Measurements from ENCODE around the gene ULK1. TPM values are rescaled to one million over a fixed set of nuclear protein-coding genes. Genes with fewer than 3 reads are reported as not detected.

The ULK1 gene
- polyA plus RNA-seq, 1 donor from 2014 or later, result 19.0 TPM

DNA sequence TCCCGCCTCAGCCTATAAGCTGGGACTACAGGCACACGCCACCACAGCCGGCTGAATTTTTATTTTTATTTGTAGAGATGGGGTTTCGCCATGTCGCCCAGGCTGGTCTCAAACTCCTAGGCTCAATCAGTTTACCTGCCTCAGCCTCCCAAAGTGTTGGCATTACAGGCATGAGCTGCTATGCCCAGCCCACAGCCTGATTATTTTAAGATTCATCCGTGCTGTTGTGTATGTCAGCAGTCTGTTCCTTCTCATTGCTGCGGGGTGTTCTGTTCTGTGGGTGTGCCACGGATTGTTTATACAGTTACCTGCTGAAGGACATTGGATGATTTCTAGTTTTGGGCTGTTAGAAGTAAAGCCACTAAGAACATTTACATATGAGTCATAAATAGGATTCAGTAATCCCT, 45.7 kb downstream of the ULK1 start:
- TF ChIP-seq, protein P1, sequence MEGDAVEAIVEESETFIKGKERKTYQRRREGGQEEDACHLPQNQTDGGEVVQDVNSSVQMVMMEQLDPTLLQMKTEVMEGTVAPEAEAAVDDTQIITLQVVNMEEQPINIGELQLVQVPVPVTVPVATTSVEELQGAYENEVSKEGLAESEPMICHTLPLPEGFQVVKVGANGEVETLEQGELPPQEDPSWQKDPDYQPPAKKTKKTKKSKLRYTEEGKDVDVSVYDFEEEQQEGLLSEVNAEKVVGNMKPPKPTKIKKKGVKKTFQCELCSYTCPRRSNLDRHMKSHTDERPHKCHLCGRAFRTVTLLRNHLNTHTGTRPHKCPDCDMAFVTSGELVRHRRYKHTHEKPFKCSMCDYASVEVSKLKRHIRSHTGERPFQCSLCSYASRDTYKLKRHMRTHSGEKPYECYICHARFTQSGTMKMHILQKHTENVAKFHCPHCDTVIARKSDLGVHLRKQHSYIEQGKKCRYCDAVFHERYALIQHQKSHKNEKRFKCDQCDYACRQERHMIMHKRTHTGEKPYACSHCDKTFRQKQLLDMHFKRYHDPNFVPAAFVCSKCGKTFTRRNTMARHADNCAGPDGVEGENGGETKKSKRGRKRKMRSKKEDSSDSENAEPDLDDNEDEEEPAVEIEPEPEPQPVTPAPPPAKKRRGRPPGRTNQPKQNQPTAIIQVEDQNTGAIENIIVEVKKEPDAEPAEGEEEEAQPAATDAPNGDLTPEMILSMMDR (IDR thresholded peaks at IDR 0.05; ENCODE audit: poor library complexity, severe bottlenecking), result no peak
- TF ChIP-seq, protein P2, sequence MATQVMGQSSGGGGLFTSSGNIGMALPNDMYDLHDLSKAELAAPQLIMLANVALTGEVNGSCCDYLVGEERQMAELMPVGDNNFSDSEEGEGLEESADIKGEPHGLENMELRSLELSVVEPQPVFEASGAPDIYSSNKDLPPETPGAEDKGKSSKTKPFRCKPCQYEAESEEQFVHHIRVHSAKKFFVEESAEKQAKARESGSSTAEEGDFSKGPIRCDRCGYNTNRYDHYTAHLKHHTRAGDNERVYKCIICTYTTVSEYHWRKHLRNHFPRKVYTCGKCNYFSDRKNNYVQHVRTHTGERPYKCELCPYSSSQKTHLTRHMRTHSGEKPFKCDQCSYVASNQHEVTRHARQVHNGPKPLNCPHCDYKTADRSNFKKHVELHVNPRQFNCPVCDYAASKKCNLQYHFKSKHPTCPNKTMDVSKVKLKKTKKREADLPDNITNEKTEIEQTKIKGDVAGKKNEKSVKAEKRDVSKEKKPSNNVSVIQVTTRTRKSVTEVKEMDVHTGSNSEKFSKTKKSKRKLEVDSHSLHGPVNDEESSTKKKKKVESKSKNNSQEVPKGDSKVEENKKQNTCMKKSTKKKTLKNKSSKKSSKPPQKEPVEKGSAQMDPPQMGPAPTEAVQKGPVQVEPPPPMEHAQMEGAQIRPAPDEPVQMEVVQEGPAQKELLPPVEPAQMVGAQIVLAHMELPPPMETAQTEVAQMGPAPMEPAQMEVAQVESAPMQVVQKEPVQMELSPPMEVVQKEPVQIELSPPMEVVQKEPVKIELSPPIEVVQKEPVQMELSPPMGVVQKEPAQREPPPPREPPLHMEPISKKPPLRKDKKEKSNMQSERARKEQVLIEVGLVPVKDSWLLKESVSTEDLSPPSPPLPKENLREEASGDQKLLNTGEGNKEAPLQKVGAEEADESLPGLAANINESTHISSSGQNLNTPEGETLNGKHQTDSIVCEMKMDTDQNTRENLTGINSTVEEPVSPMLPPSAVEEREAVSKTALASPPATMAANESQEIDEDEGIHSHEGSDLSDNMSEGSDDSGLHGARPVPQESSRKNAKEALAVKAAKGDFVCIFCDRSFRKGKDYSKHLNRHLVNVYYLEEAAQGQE (IDR thresholded peaks at IDR 0.05; ENCODE audit: borderline replicate concordance), result no peak
- no peak for TF ChIP-seq SMC3 (conservative IDR thresholded peaks at IDR 0.05; ENCODE audit: poor library complexity)
- no peak for TF ChIP-seq POLR2AphosphoS5 (IDR thresholded peaks at IDR 0.05)
- no peak for TF ChIP-seq EP300 (conservative IDR thresholded peaks at IDR 0.05; ENCODE audit: poor library complexity, severe bottlenecking)
- H3K27ac ChIP-seq (ENCODE audit: low read length), result no peak overlapping the region

GRCh38 chr12:131941116-131941986, 46.9 kb downstream of the ULK1 start:
- H3K9ac ChIP-seq (ENCODE audit: low read length), result no peak overlapping the region
- no peaks in the 10 kb centered on the region for H3K36me3 ChIP-seq (ENCODE audit: insufficient read depth, low read length)
- H4K20me1 ChIP-seq (ENCODE audit: insufficient read depth), result no peaks in the 10 kb centered on the region
- TF ChIP-seq EZH2 (IDR thresholded peaks at IDR 0.05; ENCODE audit: borderline replicate concordance, insufficient read depth, low read length, poor library complexity, severe bottlenecking), result no peak
- no peak for TF ChIP-seq POLR2AphosphoS5 (IDR thresholded peaks at IDR 0.05)
- no peak for TF ChIP-seq SMC3 (conservative IDR thresholded peaks at IDR 0.05; ENCODE audit: poor library complexity)
- TF ChIP-seq, protein P1 (IDR thresholded peaks at IDR 0.05; ENCODE audit: poor library complexity, severe bottlenecking), result no peak
- TF ChIP-seq TAF1 (IDR thresholded peaks at IDR 0.05; ENCODE audit: low read depth), result no peak
- no peak for TF ChIP-seq RAD21 (conservative IDR thresholded peaks at IDR 0.05)
- TF ChIP-seq, protein P2 (IDR thresholded peaks at IDR 0.05; ENCODE audit: borderline replicate concordance), result no peak
- no peak for TF ChIP-seq EP300 (conservative IDR thresholded peaks at IDR 0.05; ENCODE audit: poor library complexity, severe bottlenecking)
- TF ChIP-seq MXI1 (conservative IDR thresholded peaks at IDR 0.05; ENCODE audit: poor library complexity, severe bottlenecking), result no peak
- no peaks in the 10 kb centered on the region for H3K79me2 ChIP-seq (replicated peaks; ENCODE audit: insufficient read depth, low read length)
- no peak overlapping the region for H2AFZ ChIP-seq (ENCODE audit: low read depth, low read length)
- H3K4me3 ChIP-seq (ENCODE audit: low read length), result no peak overlapping the region
- no peaks in the 10 kb centered on the region for H3K27me3 ChIP-seq (ENCODE audit: insufficient read depth, low read depth, low read length)
- no peaks in the 10 kb centered on the region for H3K9me2 ChIP-seq (ENCODE audit: insufficient read depth, low read length)
- no peaks in the 10 kb centered on the region for H3F3A ChIP-seq (ENCODE audit: insufficient read depth, low read length, poor library complexity, severe bottlenecking)
- H3K4me2 ChIP-seq (ENCODE audit: low read length), result no peak overlapping the region
- H3K9me3 ChIP-seq (ENCODE audit: low read length), result no peaks in the 10 kb centered on the region
- H3K27ac ChIP-seq (ENCODE audit: low read length), result no peak overlapping the region

More for the DNA sequence above, 45.7 kb downstream of the ULK1 start:
- Histone ChIP-seq H3K4me2 (ENCODE audit: low read length) (no peak overlapping the region), H4K20me1 (ENCODE audit: insufficient read depth) (no peaks in the 10 kb centered on the region), H3F3A (ENCODE audit: insufficient read depth, low read length, poor library complexity, severe bottlenecking) (no peaks in the 10 kb centered on the region), H2AFZ (ENCODE audit: low read depth, low read length) (no peak overlapping the region), H3K79me2 (replicated peaks; ENCODE audit: insufficient read depth, low read length) (no peaks in the 10 kb centered on the region), H3K9ac (ENCODE audit: low read length) (no peak overlapping the region), H3K4me3 (ENCODE audit: low read length) (no peak overlapping the region), H3K36me3 (ENCODE audit: insufficient read depth, low read length) (no peaks in the 10 kb centered on the region), H3K9me2 (ENCODE audit: insufficient read depth, low read length) (no peaks in the 10 kb centered on the region), H3K9me3 (ENCODE audit: low read length) (no peaks in the 10 kb centered on the region), H3K27me3 (ENCODE audit: insufficient read depth, low read depth, low read length) (no peaks in the 10 kb centered on the region)
